Central memory CD8-positive, alpha-beta T cell (primary cell): Measurements from ENCODE around the gene RTN1.
"Not testable (repeated sequence)": the region's sequence is repeated elsewhere in the genome, so short reads cannot be mapped to it uniquely, and the experiment has no call there.

Experiments used
- ATAC-seq: fragments of 150-1000 bp; cut with Tn5 transposase; replicated peaks from 2 replicates; pipeline ENCODE4 v1.10.0; 2022; ENCODE audit warnings: mild to moderate bottlenecking, moderate FRiP score, moderate number of reproducible peaks; ENCODE audit not compliant: poor library complexity, severe bottlenecking; ENCODE audit errors: extremely low read depth
- DNase-seq, 2 donors: peaks; one replicate each; pipeline ENCODE4 v3.0.0; 2021; ENCODE audit warnings: low spot score in 2 of 2
- H3K27ac Mint-ChIP-seq: one replicate; pipeline ENCODE4 v1.8.0; 2022; ENCODE audit warnings: low read depth, mild to moderate bottlenecking, moderate library complexity, mixed read lengths
- H3K27me3 Mint-ChIP-seq: one replicate; pipeline ENCODE4 v1.8.0; 2022; ENCODE audit warnings: mixed read lengths
- H3K36me3 Mint-ChIP-seq: one replicate; pipeline ENCODE4 v1.8.0; 2022; ENCODE audit warnings: mild to moderate bottlenecking, moderate library complexity, mixed read lengths; ENCODE audit not compliant: insufficient read depth
- H3K4me1 Mint-ChIP-seq: one replicate; pipeline ENCODE4 v1.8.0; 2022; ENCODE audit warnings: mixed read lengths
- H3K4me3 Mint-ChIP-seq: one replicate; pipeline ENCODE4 v1.8.0; 2022; ENCODE audit warnings: mild to moderate bottlenecking, moderate library complexity, mixed read lengths
- H3K9me3 Mint-ChIP-seq: one replicate; pipeline ENCODE4 v1.8.0; 2022; ENCODE audit warnings: mixed read lengths

RTN1 gene

GRCh38 chr14:59675394-59675793 lies 195.2 kb downstream of the RTN1 start:
- ATAC-seq, result no peak
- no peak overlapping the region for H3K4me3 Mint-ChIP-seq
- no peak for DNase-seq
- peaks cover 10% of the 10 kb centered on the region for H3K27me3 Mint-ChIP-seq
- H3K27ac Mint-ChIP-seq, result no peak overlapping the region
- H3K4me1 Mint-ChIP-seq, result no peaks in the 10 kb centered on the region
- peaks cover 11% of the 10 kb centered on the region for H3K9me3 Mint-ChIP-seq
- no peaks in the 10 kb centered on the region for H3K36me3 Mint-ChIP-seq

DNA sequence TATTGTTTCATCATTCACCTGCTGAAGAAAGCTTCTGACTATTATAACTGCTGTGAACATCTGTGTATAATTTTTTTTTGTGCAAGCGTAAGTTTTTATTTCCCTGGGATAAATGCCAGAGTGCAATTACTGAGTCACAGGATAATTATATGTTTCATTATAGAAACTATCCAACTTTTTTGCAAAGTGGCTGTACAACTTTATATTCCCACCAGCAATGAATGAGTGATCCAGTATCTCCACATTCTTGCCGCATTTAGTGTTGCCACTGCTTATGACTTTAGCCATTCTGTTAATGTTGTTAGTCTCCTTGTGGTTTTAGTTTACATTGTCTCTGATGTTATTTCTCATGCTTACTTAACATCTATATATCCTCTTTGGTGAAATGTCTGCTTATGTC lies 205.8 kb downstream of the RTN1 start:
- ATAC-seq (no peak), DNase-seq (no peak)
- Mint-ChIP-seq H3K4me3 (no peak overlapping the region), H3K27me3 (no peaks in the 10 kb centered on the region), H3K27ac (no peak overlapping the region), H3K36me3 (no peaks in the 10 kb centered on the region), H3K4me1 (no peaks in the 10 kb centered on the region), H3K9me3 (peaks cover 12% of the 10 kb centered on the region)

DNA sequence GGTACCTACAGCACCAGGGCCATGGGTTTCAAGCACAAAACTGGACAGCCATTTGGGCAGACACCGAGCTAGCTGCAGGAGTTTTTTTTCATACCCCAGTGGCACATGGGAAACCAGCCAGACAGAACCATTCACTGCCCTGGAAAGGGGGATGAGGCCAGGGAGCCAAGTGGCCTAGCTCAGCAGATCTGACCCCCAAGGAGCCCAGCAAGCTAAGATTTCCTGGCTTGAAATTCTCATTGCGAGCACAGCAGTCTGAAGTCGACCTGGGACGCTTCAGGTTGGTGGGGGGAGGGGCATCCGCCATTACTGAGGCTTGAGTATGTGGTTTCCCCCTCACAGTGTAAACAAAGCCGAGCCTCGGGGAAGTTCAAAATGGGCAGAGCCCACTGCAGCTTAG lies 212.8 kb downstream of the RTN1 start:
- H3K4me3 Mint-ChIP-seq, result no peak overlapping the region
- no peaks in the 10 kb centered on the region for H3K36me3 Mint-ChIP-seq
- ATAC-seq, result no peak
- DNase-seq, result no peak
- H3K27me3 Mint-ChIP-seq, result no peaks in the 10 kb centered on the region
- peaks cover 8% of the 10 kb centered on the region for H3K9me3 Mint-ChIP-seq
- H3K4me1 Mint-ChIP-seq, result no peaks in the 10 kb centered on the region
- no peak overlapping the region for H3K27ac Mint-ChIP-seq

- DNase-seq (no peak), ATAC-seq (no peak)
- Mint-ChIP-seq H3K4me3 (no peak overlapping the region), H3K36me3 (no peaks in the 10 kb centered on the region), H3K9me3 (peaks cover 19% of the 10 kb centered on the region), H3K4me1 (no peaks in the 10 kb centered on the region), H3K27me3 (no peaks in the 10 kb centered on the region), H3K27ac (no peak overlapping the region)
These were observed 214.1 kb downstream of the RTN1 start for GRCh38 chr14:59656473-59656872.

- not testable (repeated sequence) for ATAC-seq, H3K4me1 Mint-ChIP-seq, H3K27me3 Mint-ChIP-seq, H3K36me3 Mint-ChIP-seq, H3K27ac Mint-ChIP-seq, H3K4me3 Mint-ChIP-seq, DNase-seq
- peaks cover 19% of the 10 kb centered on the region for H3K9me3 Mint-ChIP-seq
These were observed 216.4 kb downstream of the RTN1 start for GRCh38 chr14:59654131-59654530.

DNA sequence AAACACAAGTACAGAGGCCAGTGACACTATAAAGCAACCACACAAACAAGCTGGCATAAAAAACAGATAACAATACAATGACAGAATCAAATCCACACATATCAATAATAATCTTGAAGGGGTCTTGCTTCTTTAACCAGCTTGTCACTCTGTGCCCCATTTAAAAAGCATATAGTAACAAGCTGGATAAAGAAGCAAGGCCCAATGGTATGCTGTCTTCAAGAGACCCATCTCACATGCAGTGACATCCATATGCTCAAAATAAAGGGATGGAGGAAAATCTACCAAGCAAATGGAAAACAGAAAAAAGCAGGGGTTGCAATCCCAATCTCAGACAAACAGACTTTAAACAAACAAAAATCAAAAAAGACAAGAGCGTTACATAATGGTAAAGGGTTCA lies 223.7 kb downstream of the RTN1 start:
- H3K27me3 Mint-ChIP-seq, DNase-seq, H3K27ac Mint-ChIP-seq, H3K4me1 Mint-ChIP-seq, ATAC-seq, H3K4me3 Mint-ChIP-seq, H3K36me3 Mint-ChIP-seq: not testable (repeated sequence)
- H3K9me3 Mint-ChIP-seq, result peaks cover 30% of the 10 kb centered on the region

- Mint-ChIP-seq H3K27me3 (peaks cover 11% of the 10 kb centered on the region), H3K4me3 (no peak overlapping the region), H3K27ac (no peak overlapping the region), H3K36me3 (peaks cover 1% of the 10 kb centered on the region), H3K9me3 (no peaks in the 10 kb centered on the region), H3K4me1 (no peaks in the 10 kb centered on the region)
- ATAC-seq (no peak), DNase-seq (no peak)
These were observed 231.7 kb downstream of the RTN1 start for GRCh38 chr14:59638885-59639284.

DNA sequence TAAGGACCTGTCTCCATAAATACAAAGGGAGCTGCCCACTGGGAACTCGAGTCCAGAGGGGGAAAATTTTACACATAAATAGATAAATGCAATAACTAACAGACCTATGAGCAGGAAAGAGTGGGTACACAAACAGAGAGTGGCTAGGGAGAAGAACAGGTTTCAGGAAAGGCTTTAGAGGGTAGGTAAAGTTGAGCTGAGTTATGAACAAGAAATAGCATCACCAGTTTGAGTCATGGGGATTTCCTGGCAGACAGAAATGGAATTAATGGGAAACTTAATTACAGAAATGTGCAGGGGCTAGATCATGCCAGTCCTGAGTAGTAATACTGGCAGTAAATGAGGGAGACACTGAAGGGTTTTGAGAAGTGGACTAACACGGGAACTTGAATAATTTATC lies 236.0 kb downstream of the RTN1 start:
- ATAC-seq, result no peak
- Mint-ChIP-seq H3K36me3 (peaks cover 1% of the 10 kb centered on the region), H3K4me1 (no peaks in the 10 kb centered on the region), H3K4me3 (no peak overlapping the region), H3K9me3 (no peaks in the 10 kb centered on the region), H3K27ac (no peak overlapping the region), H3K27me3 (peaks cover 39% of the 10 kb centered on the region)
- DNase-seq, result no peak

GRCh38 chr14:59633486-59633885 lies 237.1 kb downstream of the RTN1 start:
- Mint-ChIP-seq H3K4me1 (no peaks in the 10 kb centered on the region), H3K36me3 (no peaks in the 10 kb centered on the region), H3K27ac (no peak overlapping the region), H3K9me3 (no peaks in the 10 kb centered on the region), H3K27me3 (peaks cover 51% of the 10 kb centered on the region), H3K4me3 (no peak overlapping the region)
- no peak for ATAC-seq
- DNase-seq, result no peak

GRCh38 chr14:59632381-59632780 lies 238.2 kb downstream of the RTN1 start:
- Mint-ChIP-seq H3K4me3 (no peak overlapping the region), H3K9me3 (no peaks in the 10 kb centered on the region), H3K27me3 (peaks cover 59% of the 10 kb centered on the region), H3K27ac (no peak overlapping the region), H3K4me1 (no peaks in the 10 kb centered on the region), H3K36me3 (no peaks in the 10 kb centered on the region)
- DNase-seq, result no peak
- no peak for ATAC-seq

- no peaks in the 10 kb centered on the region for H3K36me3 Mint-ChIP-seq
- DNase-seq (no peak), ATAC-seq (no peak)
- peaks cover 59% of the 10 kb centered on the region for H3K27me3 Mint-ChIP-seq
- H3K9me3 Mint-ChIP-seq, result no peaks in the 10 kb centered on the region
- H3K4me3 Mint-ChIP-seq, result no peak overlapping the region
- H3K27ac Mint-ChIP-seq, result no peak overlapping the region
- H3K4me1 Mint-ChIP-seq, result no peaks in the 10 kb centered on the region
These were observed 239.3 kb downstream of the RTN1 start for GRCh38 chr14:59631237-59631636.

GRCh38 chr14:59630288-59630963 lies 240.2 kb downstream of the RTN1 start:
- Mint-ChIP-seq H3K27ac (no peak overlapping the region), H3K9me3 (no peaks in the 10 kb centered on the region), H3K36me3 (no peaks in the 10 kb centered on the region), H3K4me3 (no peak overlapping the region), H3K27me3 (peaks cover 59% of the 10 kb centered on the region), H3K4me1 (no peaks in the 10 kb centered on the region)
- DNase-seq (no peak), ATAC-seq (no peak)

- DNase-seq, result no peak
- H3K36me3 Mint-ChIP-seq, result no peaks in the 10 kb centered on the region
- H3K4me1 Mint-ChIP-seq, result no peaks in the 10 kb centered on the region
- no peak overlapping the region for H3K27ac Mint-ChIP-seq
- H3K4me3 Mint-ChIP-seq, result no peak overlapping the region
- ATAC-seq, result no peak
- H3K27me3 Mint-ChIP-seq, result peaks cover 59% of the 10 kb centered on the region
- no peaks in the 10 kb centered on the region for H3K9me3 Mint-ChIP-seq
These were observed 240.9 kb downstream of the RTN1 start for GRCh38 chr14:59629444-59630287.
